HG03378 (cell line): ENCODE measurements around the gene SNX13.
"Not testable (repeated sequence)": the region's sequence is repeated elsewhere in the genome, so short reads cannot be mapped to it uniquely, and the experiment has no call there.

Experiments
- ATAC-seq: cut with Tn5 transposase; IDR thresholded peaks from one replicate; pipeline ENCODE4 v1.9.1; 2021; ENCODE audit warnings: mild to moderate bottlenecking, moderate library complexity; ENCODE audit not compliant: unreplicated experiment

SNX13 gene

DNA sequence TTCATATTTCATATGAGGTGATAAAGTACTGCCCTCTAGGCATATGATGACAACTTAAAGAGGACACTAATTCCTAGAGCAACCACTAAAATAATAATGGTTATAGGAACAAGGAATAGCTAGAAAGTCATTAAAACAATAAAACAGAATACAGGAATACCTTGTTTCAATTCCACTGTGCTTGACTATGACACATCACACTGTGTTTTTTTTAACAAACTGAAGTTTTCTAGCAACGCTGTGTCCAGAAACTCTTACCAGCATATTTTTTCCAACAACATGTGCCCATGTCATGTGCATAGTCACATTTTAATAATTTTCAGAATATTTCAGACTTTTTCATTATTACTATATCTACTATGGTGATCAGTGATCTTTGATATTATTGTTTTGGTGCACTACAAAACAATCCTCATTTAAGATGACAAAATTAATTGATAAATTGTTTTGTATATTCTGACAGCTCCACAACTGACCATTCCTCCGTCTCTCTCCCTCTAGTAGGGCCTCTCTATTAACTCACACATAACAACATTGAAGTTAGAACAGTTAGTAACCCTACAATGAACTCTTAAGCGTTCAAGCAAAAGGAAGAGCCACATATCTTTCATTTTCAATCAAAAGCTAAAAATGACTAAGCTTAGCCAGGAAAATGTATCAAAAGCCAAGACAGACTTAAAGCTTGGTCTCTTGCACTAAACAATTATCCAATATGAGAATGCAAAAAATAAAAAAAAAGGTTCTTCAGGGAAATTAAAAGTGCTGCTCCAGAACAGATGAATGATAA, 85.8 kb downstream of the SNX13 start:
- ATAC-seq: no peak

DNA sequence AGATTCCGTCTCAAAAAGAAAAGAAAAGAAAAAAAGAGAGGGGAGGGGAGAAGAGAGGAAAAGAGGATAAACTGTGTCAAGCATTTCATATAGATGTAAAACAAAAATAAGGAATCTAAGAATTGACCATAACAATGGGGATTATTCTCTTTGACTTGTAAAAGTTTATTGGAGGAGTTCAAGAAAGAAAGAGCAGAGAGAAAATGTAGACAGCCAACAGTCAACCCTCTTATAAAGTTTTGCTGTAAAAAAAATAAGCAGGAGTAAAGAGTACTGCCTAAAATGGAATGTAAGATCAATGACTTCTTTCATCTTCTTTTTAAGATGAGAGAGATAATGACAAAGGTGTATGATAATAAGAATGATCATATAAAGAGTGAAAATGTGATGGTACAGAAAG, 87.9 kb downstream of the SNX13 start:
- no peak for ATAC-seq

DNA sequence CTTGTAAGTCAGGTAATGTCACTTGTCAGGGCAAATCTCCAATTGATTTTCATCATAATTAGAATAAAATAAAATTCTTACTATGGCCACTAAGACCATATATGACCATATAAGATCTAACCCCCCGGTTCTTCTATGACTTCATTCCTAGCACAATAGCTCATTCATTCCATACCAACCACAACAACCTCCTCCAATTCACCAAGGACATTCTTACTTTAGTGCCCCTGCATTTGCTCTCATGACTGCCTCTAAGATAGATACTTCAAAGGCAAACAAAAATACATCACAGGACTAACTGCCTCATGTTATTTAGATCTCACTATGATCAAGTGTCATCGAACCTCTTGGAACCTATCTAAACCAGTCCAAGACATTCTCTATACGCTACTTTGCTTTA, 90.8 kb downstream of the SNX13 start:
- no peak for ATAC-seq

DNA sequence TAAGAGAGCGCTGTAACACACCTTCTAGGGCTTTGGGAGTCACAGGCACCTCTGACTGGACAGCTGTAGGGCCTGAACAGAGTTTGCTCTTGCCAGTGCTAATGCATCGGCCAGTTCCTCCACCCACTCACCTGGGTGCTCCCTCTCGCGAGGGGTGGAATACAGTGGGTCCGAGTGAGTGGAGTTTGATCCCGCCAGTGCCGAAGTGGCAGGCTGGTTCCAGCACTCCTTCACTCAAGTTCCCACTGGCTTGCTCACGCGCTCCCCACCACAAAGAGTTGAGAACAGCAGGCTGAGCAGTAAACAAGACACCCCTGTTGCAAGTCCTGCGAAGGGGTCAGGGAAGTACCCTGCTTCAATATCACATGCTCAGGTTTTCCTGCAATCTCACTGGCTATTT, 91.8 kb downstream of the SNX13 start:
- ATAC-seq: no peak

DNA sequence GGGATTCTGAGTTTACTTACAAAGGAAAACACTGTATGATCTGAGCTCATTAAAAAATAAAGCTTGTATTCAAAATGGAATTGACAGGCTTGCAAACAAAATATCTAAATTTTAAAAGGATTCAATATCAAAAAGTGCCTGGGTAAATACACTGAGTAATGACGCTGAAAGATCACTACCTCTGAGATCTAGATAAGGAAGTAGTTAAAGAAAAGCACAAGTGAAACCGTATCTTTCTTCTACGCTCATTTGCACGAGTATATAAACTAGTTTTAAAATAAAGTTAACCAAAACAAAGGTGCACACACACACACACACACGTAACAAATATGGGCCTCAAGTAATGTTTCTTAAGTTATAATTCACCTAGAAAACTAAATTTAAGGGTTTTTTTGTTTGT, 93.4 kb downstream of the SNX13 start:
- no peak for ATAC-seq

DNA sequence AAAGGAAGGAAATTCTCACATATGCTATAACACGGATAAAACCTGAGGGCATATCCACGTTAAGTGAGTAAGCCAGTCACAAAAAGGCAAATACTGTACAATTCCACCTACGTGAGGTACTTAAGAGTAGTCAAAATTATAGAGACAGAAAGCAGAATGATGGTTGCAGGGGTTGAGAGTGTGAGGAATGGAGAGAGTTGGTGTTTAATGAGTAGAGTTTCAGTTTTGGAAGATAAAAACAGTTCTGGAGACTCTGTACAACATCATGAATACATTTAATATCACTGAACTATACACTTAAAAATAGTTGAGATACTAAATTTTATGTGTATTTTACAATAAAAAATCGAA, 95.1 kb downstream of the SNX13 start:
- ATAC-seq: no peak

DNA sequence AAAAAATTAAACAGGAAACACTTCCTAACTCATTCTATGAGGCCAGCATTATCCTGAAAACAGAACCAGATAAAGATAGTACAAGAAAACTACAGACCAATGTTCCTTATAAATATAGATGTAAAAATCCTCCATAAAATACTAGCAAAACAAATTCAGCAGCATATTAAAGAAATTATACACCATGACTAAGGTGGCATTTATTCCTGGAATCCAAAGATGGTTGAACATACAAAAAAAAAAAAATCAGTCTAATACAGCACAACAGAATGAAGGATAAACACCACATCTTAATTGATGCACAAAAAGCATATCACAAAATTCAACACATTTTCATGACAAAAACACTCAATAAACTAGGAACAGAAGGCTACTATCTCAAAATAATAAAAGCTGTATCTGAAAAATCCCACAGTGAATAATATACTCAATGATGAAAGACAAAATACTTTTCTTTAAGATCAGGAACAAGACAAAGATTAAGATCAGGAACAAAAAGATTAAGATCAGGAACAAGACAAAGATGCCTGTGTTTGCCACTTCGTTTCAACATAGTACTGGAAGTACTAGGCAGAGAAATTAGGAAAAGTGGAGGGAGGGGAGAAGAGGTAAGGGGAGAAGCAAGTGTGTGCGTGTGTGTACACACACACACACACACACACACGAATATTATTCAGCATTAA, 95.6 kb downstream of the SNX13 start:
- ATAC-seq: no peak

DNA sequence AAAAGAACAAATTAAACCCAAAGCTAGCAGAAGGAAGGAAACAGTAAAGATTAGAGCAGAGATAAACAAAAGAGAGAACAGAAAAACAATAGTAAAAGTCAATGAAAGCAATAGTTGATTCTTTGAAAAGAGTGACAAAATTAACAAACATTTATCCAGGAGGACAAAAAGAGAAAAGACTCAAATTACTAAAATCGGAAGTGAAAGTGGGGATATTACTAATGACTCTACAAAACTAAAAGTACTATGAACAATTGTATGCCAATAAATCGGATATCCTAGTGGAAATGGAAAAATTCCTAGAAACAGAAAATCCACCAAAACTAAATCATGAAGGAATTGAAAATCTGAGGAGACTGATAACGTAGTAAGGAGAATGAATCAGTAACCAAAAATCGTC, 96.3 kb downstream of the SNX13 start:
- no peak for ATAC-seq

DNA sequence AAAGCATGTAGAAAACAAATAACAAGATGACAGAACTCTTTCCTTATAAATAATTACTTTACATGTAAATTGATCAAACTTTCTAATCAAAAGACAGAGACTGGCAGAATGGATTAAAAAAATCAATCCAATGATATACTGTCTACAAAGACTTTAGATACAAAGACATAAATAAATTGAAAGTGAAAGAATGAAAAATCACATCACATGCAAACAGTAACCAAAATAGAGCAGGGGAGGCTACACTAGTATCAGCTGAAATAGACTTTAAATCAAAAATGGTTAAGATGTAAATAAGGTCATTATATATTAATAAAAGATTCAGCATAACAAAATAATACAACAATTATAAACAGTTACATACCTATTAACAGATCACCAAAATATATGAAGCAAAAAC, 97.3 kb downstream of the SNX13 start:
- no peak for ATAC-seq

DNA sequence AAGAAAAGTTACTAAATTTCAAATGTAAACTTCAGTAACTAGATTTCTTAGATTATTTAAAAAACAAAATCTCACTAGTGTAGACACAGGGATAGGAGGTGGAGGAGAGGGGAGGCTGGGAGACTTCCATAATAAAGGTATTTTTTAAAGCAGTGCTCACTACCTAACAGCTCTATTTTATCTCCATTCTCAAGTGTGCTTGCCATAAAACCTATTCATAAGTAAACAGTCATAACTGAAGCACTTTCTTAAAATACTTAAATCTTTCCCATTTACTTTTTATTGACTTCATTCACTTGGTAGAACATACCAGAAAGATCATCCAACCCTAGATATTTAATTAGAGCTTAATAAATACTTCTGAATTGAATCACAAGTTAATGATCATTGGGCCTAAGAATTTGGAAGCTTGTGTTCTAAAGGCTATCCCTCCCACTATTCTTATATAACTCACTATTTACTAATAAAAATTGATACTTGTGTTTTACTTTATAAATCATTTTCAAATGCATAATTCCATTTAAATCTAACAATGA, 107.4 kb downstream of the SNX13 start:
- ATAC-seq: no peak

DNA sequence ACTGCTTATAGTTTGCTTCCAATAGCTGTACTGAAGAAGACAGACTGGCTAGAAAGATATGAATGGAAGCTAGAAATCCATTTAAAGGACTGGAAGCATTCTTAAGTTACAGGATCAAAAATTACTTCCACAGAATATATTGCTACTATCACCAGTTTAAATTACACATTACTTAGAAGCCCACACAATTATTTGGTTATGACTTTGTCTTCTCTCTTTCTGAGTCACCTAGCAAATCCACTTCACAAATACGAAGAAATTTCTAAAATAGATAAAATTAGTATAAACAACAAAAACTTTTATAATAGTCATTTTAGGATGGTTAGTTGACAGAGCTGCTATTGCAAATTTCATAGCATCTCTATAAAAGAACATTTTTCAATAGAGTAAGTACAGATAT, 108.1 kb downstream of the SNX13 start:
- ATAC-seq: no peak

DNA sequence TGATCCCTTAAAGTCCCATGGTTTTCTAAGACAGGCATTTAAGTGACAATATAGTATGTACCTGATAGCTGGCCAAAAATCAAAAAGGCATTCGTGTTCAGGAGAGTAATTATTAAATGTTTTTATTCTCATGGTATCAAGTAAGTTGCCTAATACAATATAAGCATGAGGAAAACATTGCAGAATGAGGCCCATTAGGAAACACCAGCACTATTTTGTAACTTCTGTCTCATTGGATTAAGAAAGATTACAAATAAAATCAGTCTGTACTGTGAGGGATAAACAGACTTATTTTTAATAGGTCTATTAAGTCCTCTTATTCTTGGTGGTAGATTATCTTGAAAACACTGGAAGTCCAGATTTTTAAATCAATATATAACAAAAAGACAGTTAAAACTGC, 110.1 kb downstream of the SNX13 start:
- ATAC-seq: no peak

DNA sequence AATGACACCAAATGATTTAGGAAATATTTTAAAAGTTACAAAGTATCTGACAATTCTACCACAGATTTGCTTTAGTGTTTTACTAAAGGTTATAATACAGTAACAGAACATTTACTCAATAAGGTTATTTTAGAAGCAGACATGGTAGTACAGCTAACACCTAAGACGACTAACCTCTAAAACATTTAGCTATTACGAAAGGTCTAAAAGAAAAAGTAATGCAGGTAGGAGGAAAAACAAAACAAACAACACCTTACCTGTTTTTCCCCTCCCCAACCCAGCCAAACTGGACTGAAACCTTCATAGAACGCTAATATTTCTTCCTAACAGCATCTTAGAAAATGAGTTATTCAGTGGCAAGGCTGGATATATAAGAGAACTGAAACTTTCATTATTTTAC, 111.3 kb downstream of the SNX13 start:
- ATAC-seq: no peak

DNA sequence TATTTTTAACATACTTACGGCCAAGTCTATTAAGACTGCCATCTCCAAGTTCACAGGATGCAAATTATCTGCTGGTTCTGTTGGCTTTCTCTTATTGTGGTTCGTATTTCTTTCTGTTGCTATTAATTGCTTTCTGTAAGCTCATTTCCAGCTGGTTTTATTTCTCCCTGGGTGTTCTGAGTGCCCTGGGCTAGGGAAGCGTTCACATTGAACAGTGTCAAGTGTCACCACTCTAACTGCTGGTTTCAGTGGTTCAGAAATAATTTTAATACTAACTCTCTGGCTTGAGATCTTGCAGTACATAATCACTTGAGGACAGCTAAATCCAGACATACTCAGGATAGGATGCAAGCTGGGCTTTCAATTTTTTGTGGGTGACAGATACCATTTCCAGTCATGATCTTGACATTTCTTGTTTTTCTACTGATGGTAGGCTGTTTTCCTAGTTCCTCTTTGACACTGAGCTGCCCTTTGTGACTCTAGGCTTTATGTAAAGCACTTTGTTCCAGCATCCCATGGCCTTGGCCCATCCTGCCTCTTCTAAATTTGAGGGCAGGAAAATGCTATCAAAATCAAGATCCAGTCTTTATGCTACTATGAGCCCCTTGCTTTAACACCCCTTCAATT, 117.6 kb downstream of the SNX13 start:
- no peak for ATAC-seq

DNA sequence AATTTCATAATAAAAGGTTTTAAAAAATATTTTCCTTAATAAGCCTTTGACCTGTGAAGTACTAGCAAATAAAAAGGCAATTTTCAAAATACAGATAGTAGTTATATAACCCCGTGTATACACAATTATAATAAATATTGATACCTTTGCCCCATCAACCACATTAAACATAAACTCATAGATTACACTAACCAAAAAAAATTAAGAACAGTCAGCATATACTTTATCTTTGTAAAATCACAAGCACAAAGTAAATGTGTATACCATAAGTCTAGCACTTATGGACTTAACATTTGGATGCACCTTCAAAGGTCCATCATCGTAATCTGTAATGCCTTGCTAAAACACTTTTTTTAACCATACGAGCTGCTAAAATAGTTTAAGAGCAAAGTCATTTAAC, 123.4 kb downstream of the SNX13 start:
- ATAC-seq: no peak

DNA sequence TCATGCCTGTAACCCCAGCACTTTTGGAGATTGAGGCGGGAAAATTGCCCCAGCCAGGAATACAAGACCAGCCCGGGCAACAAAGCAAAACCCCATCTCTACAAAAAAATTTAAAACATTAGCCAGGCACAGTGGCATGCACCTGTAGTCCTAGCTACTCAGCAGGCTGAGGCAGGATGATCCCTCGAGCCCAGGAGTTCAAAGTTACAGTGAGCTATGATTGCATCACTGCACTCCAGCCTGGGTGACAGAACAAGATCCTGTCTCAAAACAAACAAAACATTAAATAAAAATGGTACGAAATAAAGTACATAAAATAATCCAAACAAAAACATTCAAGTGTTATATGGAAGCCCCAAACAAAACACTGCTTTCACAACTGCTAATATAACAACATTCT, 125.0 kb downstream of the SNX13 start:
- ATAC-seq: no peak

DNA sequence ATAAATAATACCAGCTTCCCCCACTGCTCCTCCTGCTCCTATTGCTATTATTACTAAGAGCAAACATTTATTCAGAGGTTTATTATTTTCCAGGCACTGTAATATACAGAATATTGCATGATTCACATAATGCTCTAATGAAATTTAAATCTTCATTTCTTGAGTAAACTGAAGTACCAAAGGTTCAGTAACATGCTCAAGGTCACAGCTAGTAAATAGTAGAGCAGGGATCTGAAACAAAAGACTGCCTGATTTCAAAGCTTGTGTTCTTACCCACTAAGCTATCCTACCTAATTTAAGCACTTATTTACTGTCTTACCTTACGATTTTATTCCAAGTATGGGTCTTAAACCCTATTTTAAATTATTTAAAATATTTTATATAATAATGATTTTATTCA, 126.2 kb downstream of the SNX13 start:
- ATAC-seq: no peak

DNA sequence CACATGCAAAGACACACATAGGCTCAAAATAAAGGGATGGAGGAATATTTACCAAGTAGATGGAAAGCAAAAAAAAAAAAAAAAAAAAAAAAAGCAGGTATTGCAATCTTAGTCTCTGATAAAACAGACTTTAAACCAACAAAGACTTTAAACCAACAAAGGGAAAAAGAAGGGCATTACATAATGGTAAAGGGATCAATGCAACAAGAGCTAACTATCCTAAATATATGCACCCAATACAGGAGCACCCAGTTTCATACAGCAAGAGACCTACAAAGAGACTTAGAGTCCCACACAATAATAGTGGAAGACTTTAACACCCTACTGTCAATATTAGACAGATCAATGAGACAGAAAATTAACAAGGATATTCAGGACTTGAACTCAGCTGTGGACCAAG, 131.1 kb downstream of the SNX13 start:
- not testable (repeated sequence) for ATAC-seq

DNA sequence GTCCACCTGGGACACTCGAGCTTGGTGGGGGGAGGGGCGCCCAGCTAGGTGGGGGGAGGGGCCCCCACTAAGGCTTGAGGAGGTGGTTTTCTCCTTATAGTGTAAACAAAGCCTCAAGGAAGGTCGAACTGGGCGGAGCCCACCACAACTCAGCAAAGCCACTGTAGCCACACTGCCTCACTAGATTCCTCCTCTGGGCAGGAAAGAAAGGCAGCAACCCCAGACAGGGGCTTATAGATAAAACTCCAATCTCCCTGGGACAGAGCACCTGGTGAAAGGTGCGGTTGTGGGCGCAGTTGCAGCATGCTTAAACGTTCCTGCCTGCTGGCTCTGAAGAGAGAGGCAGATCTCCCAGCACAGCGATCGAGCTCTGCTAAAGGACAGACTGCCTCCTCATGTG, 133.1 kb downstream of the SNX13 start:
- no peak for ATAC-seq

DNA sequence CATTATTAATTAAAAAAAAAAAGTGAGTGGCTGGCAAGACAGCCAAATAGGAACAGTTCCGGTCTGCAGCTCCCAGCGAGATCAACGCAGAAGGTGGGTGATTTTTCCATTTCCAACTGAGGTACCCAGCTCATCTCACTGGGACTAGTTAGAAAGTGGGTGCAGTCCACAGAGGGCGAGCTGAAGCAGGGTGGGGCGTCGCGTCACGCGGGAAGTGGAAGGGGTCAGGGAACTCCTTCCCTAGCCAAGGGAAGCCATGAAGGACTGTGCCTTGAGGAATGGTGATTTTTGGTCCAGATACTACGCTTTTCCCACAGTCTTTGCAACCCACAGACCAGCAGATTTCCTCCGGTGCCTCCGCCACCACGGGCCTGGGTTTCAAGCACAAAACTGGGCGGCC, 133.7 kb downstream of the SNX13 start:
- ATAC-seq: no peak

DNA sequence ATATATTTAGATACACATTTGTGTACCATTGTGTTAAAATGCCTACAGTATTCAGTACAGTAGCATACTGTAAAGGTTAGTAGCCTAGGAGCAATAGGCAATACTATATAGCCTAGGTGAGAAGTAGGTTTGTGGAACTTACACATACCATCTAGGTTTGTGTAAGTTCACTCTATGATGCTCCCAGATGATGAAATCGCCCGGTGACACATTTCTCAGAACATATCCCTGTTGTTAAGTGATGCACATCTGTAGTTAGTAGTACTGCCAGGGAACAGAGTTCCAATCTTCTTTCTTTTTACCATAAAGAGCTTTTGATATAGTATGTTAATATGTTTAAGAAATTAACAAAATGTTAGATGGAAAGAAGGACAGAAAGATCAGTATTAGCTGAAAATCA, 138.2 kb downstream of the SNX13 start:
- no peak for ATAC-seq
